HepG2 (cell line): ENCODE measurements around the gene TPP2. TPM values are rescaled to one million over a fixed set of nuclear protein-coding genes. Genes with fewer than 3 reads are reported as not detected.

Experiments
- CHD4 ChIP-seq: fragments of 200-600 bp; sonication (generic); IDR thresholded peaks from 2 replicates; pipeline ENCODE4 v1.7.0; 2017; ENCODE audit warnings: mild to moderate bottlenecking, low read length, borderline replicate concordance
- DMTF1 ChIP-seq: sonication (generic); formaldehyde crosslinking; IDR thresholded peaks from 2 replicates; pipeline ENCODE4 v1.4.0; 2020; ENCODE audit warnings: mild to moderate bottlenecking, missing genetic modification reagents
- DR1 ChIP-seq: sonication (generic); formaldehyde crosslinking; IDR thresholded peaks from 2 replicates; pipeline ENCODE4 v1.8.0; 2021; ENCODE audit warnings: mild to moderate bottlenecking, missing genetic modification reagents, inconsistent platforms
- MTF1 ChIP-seq: sonication (generic); formaldehyde crosslinking; IDR thresholded peaks from 2 replicates; pipeline ENCODE4 v1.5.0; 2020; ENCODE audit warnings: missing genetic modification reagents
- TIGD3 ChIP-seq: sonication (generic); formaldehyde crosslinking; IDR thresholded peaks from 2 replicates; pipeline ENCODE4 v1.5.1; 2020; ENCODE audit warnings: mild to moderate bottlenecking, missing genetic modification reagents, borderline replicate concordance
- ZNF678 ChIP-seq: sonication (generic); formaldehyde crosslinking; IDR thresholded peaks from 2 replicates; pipeline ENCODE4 v1.4.0; 2020; ENCODE audit warnings: mild to moderate bottlenecking, missing genetic modification reagents
- polyA plus RNA-seq, 8 experiments: library from polyadenylated mRNA; depleted of rRNA in 3 of 8; stranded (reverse) in 7 of 8; unstranded in 1 of 8; fragments of >200 nt; fragmentation: Illumina TruSeq in 4 of 8; extraction: Trizol in 4 of 8; gene quantifications; 2 replicates each; pipeline versions ENCODE4 v1.2.1 to v1.2.3, GENCODE V29; 2011 to 2016; ENCODE audit warnings: low read depth in 4 of 8, missing spikeins in 1 of 8, mixed read lengths in 1 of 8; ENCODE audit not compliant: insufficient read depth in 1 of 8
- total RNA-seq, 5 experiments: library from RNA; depleted of rRNA; stranded (reverse); fragments of >200 nt; fragmentation: Illumina TruSeq; extraction: Trizol; gene quantifications; 2 replicates each; pipeline ENCODE4 v1.2.3, GENCODE V29; 2016; ENCODE audit warnings: low read depth in 1 of 5
- TF ChIP-seq, protein P1 (sequence below): sonication (generic); formaldehyde crosslinking; conservative IDR thresholded peaks from 2 replicates; pipeline ENCODE4 v1.4.0; 2020; ENCODE audit warnings: missing genetic modification reagents
- TF ChIP-seq, protein P2 (sequence below): sonication (generic); formaldehyde crosslinking; IDR thresholded peaks from 2 replicates; pipeline ENCODE4 v1.4.0; 2020; ENCODE audit warnings: mild to moderate bottlenecking, missing genetic modification reagents
- TF ChIP-seq, protein P3 (sequence below): sonication (generic); formaldehyde crosslinking; IDR thresholded peaks from 2 replicates; pipeline ENCODE4 v1.4.0; 2020; ENCODE audit warnings: missing genetic modification reagents, borderline replicate concordance

The TPP2 gene
- total and polyA plus RNA-seq, 2 of the 13 experiments (the other 11 are each of a cell fraction or from before 2014, with no cell fraction given): 16.4 to 52.1 TPM

DNA sequence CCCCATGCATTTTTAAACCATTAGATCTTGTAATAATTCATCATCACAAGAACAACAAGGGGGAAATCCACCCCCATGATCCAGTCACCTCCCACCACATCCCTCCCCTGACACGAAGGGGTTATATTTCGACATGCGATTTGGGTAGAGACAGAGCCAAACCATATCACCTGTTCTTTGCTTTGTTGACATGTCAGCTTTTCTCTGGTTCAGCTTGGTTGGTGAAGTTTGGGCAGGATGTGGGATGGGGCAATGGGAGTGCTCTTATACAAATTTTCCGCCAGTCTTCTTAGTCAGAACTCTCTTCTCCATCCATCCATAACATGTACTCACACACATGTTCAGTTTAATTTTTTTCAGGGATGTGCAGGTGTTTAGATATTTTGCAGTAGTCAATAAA, 12.9 kb downstream of the TPP2 start (continued):
- TF ChIP-seq, protein P1, sequence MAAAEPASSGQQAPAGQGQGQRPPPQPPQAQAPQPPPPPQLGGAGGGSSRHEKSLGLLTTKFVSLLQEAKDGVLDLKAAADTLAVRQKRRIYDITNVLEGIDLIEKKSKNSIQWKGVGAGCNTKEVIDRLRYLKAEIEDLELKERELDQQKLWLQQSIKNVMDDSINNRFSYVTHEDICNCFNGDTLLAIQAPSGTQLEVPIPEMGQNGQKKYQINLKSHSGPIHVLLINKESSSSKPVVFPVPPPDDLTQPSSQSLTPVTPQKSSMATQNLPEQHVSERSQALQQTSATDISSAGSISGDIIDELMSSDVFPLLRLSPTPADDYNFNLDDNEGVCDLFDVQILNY: no peak
- TF ChIP-seq DR1 (CRISPR knock-in tag) (no peak), MTF1 (no peak), DMTF1 (no peak), TIGD3 (CRISPR knock-in tag) (no peak), ZNF678 (CRISPR knock-in tag) (no peak), CHD4 (no peak)
- TF ChIP-seq, protein P2, sequence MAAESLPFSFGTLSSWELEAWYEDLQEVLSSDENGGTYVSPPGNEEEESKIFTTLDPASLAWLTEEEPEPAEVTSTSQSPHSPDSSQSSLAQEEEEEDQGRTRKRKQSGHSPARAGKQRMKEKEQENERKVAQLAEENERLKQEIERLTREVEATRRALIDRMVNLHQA (CRISPR knock-in tag): no peak
- TF ChIP-seq, protein P3, sequence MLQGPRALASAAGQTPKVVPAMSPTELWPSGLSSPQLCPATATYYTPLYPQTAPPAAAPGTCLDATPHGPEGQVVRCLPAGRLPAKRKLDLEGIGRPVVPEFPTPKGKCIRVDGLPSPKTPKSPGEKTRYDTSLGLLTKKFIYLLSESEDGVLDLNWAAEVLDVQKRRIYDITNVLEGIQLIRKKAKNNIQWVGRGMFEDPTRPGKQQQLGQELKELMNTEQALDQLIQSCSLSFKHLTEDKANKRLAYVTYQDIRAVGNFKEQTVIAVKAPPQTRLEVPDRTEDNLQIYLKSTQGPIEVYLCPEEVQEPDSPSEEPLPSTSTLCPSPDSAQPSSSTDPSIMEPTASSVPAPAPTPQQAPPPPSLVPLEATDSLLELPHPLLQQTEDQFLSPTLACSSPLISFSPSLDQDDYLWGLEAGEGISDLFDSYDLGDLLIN (CRISPR knock-in tag): no peak
